IMR-90 (cell line): ENCODE results near the gene C19orf73.
"Not testable (repeated sequence)": the region's sequence is repeated elsewhere in the genome, so short reads cannot be mapped to it uniquely, and the experiment has no call there.

ENCODE experiments used
- BHLHE40 ChIP-seq: fragments of 150-350 bp; IDR thresholded peaks from 2 replicates; pipeline ENCODE4 v1.6.1; 2016; ENCODE audit warnings: mild to moderate bottlenecking, low read depth, low read length
- CEBPB ChIP-seq: IDR thresholded peaks from 2 replicates; pipeline ENCODE4 v1.6.1; 2012; ENCODE audit warnings: low read depth, low read length, improper control_type of control experiment
- CTCF ChIP-seq: conservative IDR thresholded peaks from 2 replicates; pipeline ENCODE4 v1.5.1; 2012; ENCODE audit warnings: mild to moderate bottlenecking, low read depth, low read length, improper control_type of control experiment
- MAFK ChIP-seq: IDR thresholded peaks from 2 replicates; pipeline ENCODE4 v1.6.1; 2012; ENCODE audit warnings: low read depth, low read length, improper control_type of control experiment
- MXI1 ChIP-seq: IDR thresholded peaks from 2 replicates; pipeline ENCODE4 v1.6.1; 2012; ENCODE audit warnings: low read depth, mild to moderate bottlenecking, low read length, moderate library complexity, borderline replicate concordance
- POLR2A ChIP-seq: IDR thresholded peaks from 2 replicates; pipeline ENCODE4 v1.6.1; 2012; ENCODE audit warnings: mild to moderate bottlenecking, low read depth, low read length
- RAD21 ChIP-seq: IDR thresholded peaks from 2 replicates; pipeline ENCODE4 v1.6.1; 2012; ENCODE audit warnings: low read length, improper control_type of control experiment
- RFX5 ChIP-seq: IDR thresholded peaks from 2 replicates; pipeline ENCODE4 v1.8.0; 2012; ENCODE audit warnings: low read depth, mild to moderate bottlenecking, low read length, moderate library complexity
- SMC3 ChIP-seq: fragments of 150-350 bp; IDR thresholded peaks from 2 replicates; pipeline ENCODE4 v1.6.1; 2016; ENCODE audit warnings: low read depth, mild to moderate bottlenecking, antibody characterized with exemption, low read length, moderate library complexity
- USF2 ChIP-seq: fragments of 150-350 bp; IDR thresholded peaks from 2 replicates; pipeline ENCODE4 v1.6.1; 2017; ENCODE audit warnings: mild to moderate bottlenecking, antibody characterized with exemption, low read length, low read depth

- not testable (repeated sequence) for TF ChIP-seq CTCF, MXI1, BHLHE40, SMC3, USF2, RFX5, RAD21, CEBPB, POLR2A, MAFK
These were observed 8.3 kb upstream of the C19orf73 start for GRCh38 chr19:49127225-49127624.
